SK-N-SH treated with all-trans-retinoic acid at 6 μM for 48 hours (cell line): Measurements from ENCODE around the gene CHRM2.

ENCODE experiments used
- ATAC-seq: fragments of 200-7000 bp; cut with Tn5 transposase; 3 replicates; pipeline ENCODE4 v1.9.1; 2020; ENCODE audit warnings: mild to moderate bottlenecking, moderate library complexity
- ARNTL ChIP-seq: fragments of 450-650 bp; formaldehyde crosslinking; IDR thresholded peaks from 2 replicates; pipeline ENCODE4 v1.5.0; 2020; ENCODE audit warnings: low read depth, mild to moderate bottlenecking, moderate library complexity, borderline replicate concordance
- BACH2 ChIP-seq: fragments of 250-450 bp; sonication (Bioruptor Pico); IDR thresholded peaks from 2 replicates; pipeline ENCODE4 v1.9.0; 2021; ENCODE audit warnings: mild to moderate bottlenecking, borderline replicate concordance
- CREB5 ChIP-seq: fragments of 250-450 bp; sonication (Bioruptor Pico); IDR thresholded peaks from 2 replicates; pipeline ENCODE4 v1.5.1; 2020; ENCODE audit warnings: low read depth, mild to moderate bottlenecking, moderate library complexity
- CSDC2 ChIP-seq: fragments of 250-450 bp; sonication (Bioruptor Pico); IDR thresholded peaks from 2 replicates; pipeline ENCODE4 v1.5.0; 2020; ENCODE audit warnings: mild to moderate bottlenecking, moderate library complexity
- CSRNP3 ChIP-seq: fragments of 250-450 bp; sonication (Bioruptor Pico); IDR thresholded peaks from 2 replicates; pipeline ENCODE4 v1.5.1; 2021; ENCODE audit warnings: mild to moderate bottlenecking, moderate library complexity
- ESRRG ChIP-seq: fragments of 250-450 bp; sonication (Bioruptor Pico); IDR thresholded peaks from 2 replicates; pipeline ENCODE4 v1.6.1; 2021; ENCODE audit warnings: mild to moderate bottlenecking
- GLIS3 ChIP-seq: fragments of 250-450 bp; sonication (Bioruptor Pico); IDR thresholded peaks from 2 replicates; pipeline ENCODE4 v1.5.0; 2020; ENCODE audit warnings: mild to moderate bottlenecking, moderate library complexity
- ISL1 ChIP-seq: fragments of 250-450 bp; sonication (Bioruptor Pico); IDR thresholded peaks from 2 replicates; pipeline ENCODE4 v2.1.2; 2022; ENCODE audit warnings: mild to moderate bottlenecking, moderate library complexity
- OSR1 ChIP-seq: fragments of 250-450 bp; sonication (Bioruptor Pico); IDR thresholded peaks from 2 replicates; pipeline ENCODE4 v1.8.0; 2022; ENCODE audit warnings: moderate library complexity, mild to moderate bottlenecking, inconsistent platforms
- PPARA ChIP-seq: fragments of 250-450 bp; sonication (Bioruptor Pico); IDR thresholded peaks from 2 replicates; pipeline ENCODE4 v1.5.0; 2020; ENCODE audit warnings: mild to moderate bottlenecking, borderline replicate concordance
- RARB ChIP-seq: fragments of 250-450 bp; sonication (Bioruptor Pico); IDR thresholded peaks from 2 replicates; pipeline ENCODE4 v1.8.0; 2021; ENCODE audit warnings: mild to moderate bottlenecking, moderate library complexity
- SNAI2 ChIP-seq: fragments of 250-450 bp; sonication (Bioruptor Pico); IDR thresholded peaks from 2 replicates; pipeline ENCODE4 v1.5.0; 2020; ENCODE audit warnings: mild to moderate bottlenecking, moderate library complexity
- TCF4 ChIP-seq: fragments of 250-450 bp; sonication (Bioruptor Pico); IDR thresholded peaks from 2 replicates; pipeline ENCODE4 v1.8.0; 2021; ENCODE audit warnings: mild to moderate bottlenecking, moderate library complexity, borderline replicate concordance
- TSHZ2 ChIP-seq: fragments of 250-450 bp; sonication (Bioruptor Pico); IDR thresholded peaks from 2 replicates; pipeline ENCODE4 v1.5.0; 2020; ENCODE audit warnings: mild to moderate bottlenecking, moderate library complexity
- ZC3H10 ChIP-seq: fragments of 250-450 bp; sonication (Bioruptor Pico); IDR thresholded peaks from 2 replicates; pipeline ENCODE4 v1.5.1; 2021; ENCODE audit warnings: mild to moderate bottlenecking, moderate library complexity
- ZFP3 ChIP-seq: fragments of 250-450 bp; sonication (Bioruptor Pico); IDR thresholded peaks from 2 replicates; pipeline ENCODE4 v1.5.0; 2020; ENCODE audit warnings: mild to moderate bottlenecking, moderate library complexity
- ZFP30 ChIP-seq: fragments of 450-650 bp; formaldehyde crosslinking; IDR thresholded peaks from 2 replicates; pipeline ENCODE4 v1.5.0; 2022; ENCODE audit warnings: mild to moderate bottlenecking, moderate library complexity
- ZNF565 ChIP-seq: fragments of 450-650 bp; formaldehyde crosslinking; conservative IDR thresholded peaks from 2 replicates; pipeline ENCODE4 v1.5.0; 2020; ENCODE audit warnings: low read depth, mild to moderate bottlenecking, moderate library complexity
- ZNF70 ChIP-seq: fragments of 450-650 bp; formaldehyde crosslinking; IDR thresholded peaks from 2 replicates; pipeline ENCODE4 v1.5.0; 2020; ENCODE audit warnings: mild to moderate bottlenecking, moderate library complexity
- ZNF8 ChIP-seq: fragments of 450-650 bp; formaldehyde crosslinking; IDR thresholded peaks from 2 replicates; pipeline ENCODE4 v1.5.0; 2020; ENCODE audit warnings: mild to moderate bottlenecking, moderate library complexity
- TF ChIP-seq, protein P1 (sequence below): fragments of 250-450 bp; sonication (Bioruptor Pico); IDR thresholded peaks from 2 replicates; pipeline ENCODE4 v1.8.0; 2020; ENCODE audit warnings: mild to moderate bottlenecking, moderate library complexity, borderline replicate concordance

CHRM2 gene

DNA sequence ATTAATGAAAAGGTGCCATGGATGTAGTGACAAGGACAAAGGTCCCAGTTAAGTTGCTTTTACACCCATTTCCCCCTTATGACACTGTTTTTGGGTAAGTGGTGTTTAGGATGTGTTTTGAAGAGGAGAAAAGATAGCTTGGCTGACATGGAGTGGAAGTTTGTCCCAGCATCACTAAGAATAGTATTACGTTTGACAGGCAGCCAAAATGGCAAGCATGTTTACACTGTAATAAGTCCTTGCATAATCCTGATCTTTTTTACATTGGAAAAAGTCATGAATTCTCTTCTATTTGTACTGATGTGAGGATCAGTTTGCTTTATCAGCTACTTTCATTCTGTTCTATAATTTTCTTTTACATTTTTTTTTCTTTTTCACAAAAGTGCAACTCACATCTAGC lies 137.8 kb downstream of the CHRM2 start:
- no peak for ATAC-seq
- TF ChIP-seq ESRRG (CRISPR knock-in tag) (no peak), GLIS3 (CRISPR knock-in tag) (no peak)

GRCh38 chr7:137007001-137007694 lies 138.7 kb downstream of the CHRM2 start:
- ATAC-seq, result no peak
- TF ChIP-seq ISL1 (peak; percentile 55), ZNF70 (CRISPR knock-in tag) (no peak)

DNA sequence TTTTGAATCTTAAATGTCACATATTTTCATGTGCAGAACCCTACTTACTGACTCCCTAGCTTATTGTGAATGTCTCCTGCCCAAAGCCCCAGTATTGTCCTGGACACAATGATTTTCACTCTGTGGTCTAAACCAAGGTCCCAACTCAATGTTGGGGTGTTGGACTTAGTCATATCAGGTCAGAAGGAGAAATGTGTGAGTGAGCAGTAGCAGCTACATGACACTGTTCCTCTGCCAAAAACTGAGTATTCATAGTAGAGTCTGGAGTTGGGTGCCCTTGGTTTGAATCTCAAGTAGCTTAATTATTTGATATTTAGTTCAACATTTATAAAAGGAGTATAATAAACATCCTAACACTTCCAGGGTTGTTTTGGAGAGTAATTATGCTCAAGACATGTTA lies 141.0 kb downstream of the CHRM2 start:
- ATAC-seq, result no peak
- TF ChIP-seq TCF4 (CRISPR knock-in tag) (no peak), ISL1 (no peak), SNAI2 (CRISPR knock-in tag) (no peak), ZFP30 (no peak), BACH2 (CRISPR knock-in tag) (no peak)

- TF ChIP-seq ISL1 (no peak), ARNTL (CRISPR knock-in tag) (no peak), GLIS3 (CRISPR knock-in tag) (no peak), CREB5 (no peak), ESRRG (CRISPR knock-in tag) (no peak), BACH2 (CRISPR knock-in tag) (no peak), TCF4 (CRISPR knock-in tag) (no peak), ZFP3 (CRISPR knock-in tag) (no peak), PPARA (no peak), OSR1 (CRISPR knock-in tag) (no peak), ZNF8 (CRISPR knock-in tag) (no peak), CSRNP3 (CRISPR knock-in tag) (no peak), ZFP30 (no peak), RARB (CRISPR knock-in tag) (no peak)
- TF ChIP-seq, protein P1, sequence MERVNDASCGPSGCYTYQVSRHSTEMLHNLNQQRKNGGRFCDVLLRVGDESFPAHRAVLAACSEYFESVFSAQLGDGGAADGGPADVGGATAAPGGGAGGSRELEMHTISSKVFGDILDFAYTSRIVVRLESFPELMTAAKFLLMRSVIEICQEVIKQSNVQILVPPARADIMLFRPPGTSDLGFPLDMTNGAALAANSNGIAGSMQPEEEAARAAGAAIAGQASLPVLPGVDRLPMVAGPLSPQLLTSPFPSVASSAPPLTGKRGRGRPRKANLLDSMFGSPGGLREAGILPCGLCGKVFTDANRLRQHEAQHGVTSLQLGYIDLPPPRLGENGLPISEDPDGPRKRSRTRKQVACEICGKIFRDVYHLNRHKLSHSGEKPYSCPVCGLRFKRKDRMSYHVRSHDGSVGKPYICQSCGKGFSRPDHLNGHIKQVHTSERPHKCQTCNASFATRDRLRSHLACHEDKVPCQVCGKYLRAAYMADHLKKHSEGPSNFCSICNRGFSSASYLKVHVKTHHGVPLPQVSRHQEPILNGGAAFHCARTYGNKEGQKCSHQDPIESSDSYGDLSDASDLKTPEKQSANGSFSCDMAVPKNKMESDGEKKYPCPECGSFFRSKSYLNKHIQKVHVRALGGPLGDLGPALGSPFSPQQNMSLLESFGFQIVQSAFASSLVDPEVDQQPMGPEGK, result no peak
- ATAC-seq, result no peak
Measured at GRCh38 chr7:137015015-137015414, 146.6 kb downstream of the CHRM2 start.

- TF ChIP-seq OSR1 (CRISPR knock-in tag) (no peak), ZC3H10 (CRISPR knock-in tag) (no peak), BACH2 (CRISPR knock-in tag) (no peak), CREB5 (no peak), PPARA (no peak), ZFP3 (CRISPR knock-in tag) (no peak), CSDC2 (CRISPR knock-in tag) (no peak), ZNF70 (CRISPR knock-in tag) (no peak), ZNF8 (CRISPR knock-in tag) (no peak), ZNF565 (no peak), ZFP30 (no peak), SNAI2 (CRISPR knock-in tag) (no peak), ESRRG (CRISPR knock-in tag) (no peak), RARB (CRISPR knock-in tag) (no peak), TSHZ2 (CRISPR knock-in tag) (no peak)
- TF ChIP-seq, protein P1, result no peak
- ATAC-seq, result no peak
Measured at GRCh38 chr7:137017221-137017620, 148.8 kb downstream of the CHRM2 start.
